NCI-H187 (cell line): Measurements from ENCODE around the gene PRRC2A.

Experiments used
- DNase-seq, 2 experiments: peaks; one replicate each; lab custom pipeline; 2025; lab: John Stamatoyannopoulos, UW

The PRRC2A gene

GRCh38 chr6:31652925-31653724 lies 32.6 kb downstream of the PRRC2A start:
- peak in 1 of 2 experiments; percentile 90 for DNase-seq

GRCh38 chr6:31654574-31655348 lies 34.2 kb downstream of the PRRC2A start:
- no peak for DNase-seq

- no peak for DNase-seq
Observed at GRCh38 chr6:31655349-31656237, 35.1 kb downstream of the PRRC2A start, which contains the start of gene APOM. TSS of gene APOM (plus strand) at chr6:31655894. CDS start at chr6:31655967, 73 bp downstream.

GRCh38 chr6:31657406-31658157 lies 37.1 kb downstream of the PRRC2A start:
- no peak for DNase-seq

- no peak for DNase-seq
Observed at GRCh38 chr6:31658158-31658688, 37.7 kb downstream of the PRRC2A start.

GRCh38 chr6:31658983-31659648 lies 38.6 kb downstream of the PRRC2A start:
- DNase-seq, result no peak

GRCh38 chr6:31659649-31660380 lies 39.3 kb downstream of the PRRC2A start:
- DNase-seq, result no peak

GRCh38 chr6:31660381-31661261 lies 40.1 kb downstream of the PRRC2A start, which contains the start of gene C6orf47:
TSS of gene C6orf47 (minus strand) at chr6:31660778. CDS start at chr6:31659947, 831 bp downstream.
- DNase-seq, result peak; percentile 43 to 76

- no peak for DNase-seq
Observed at GRCh38 chr6:31661262-31662123, 41.0 kb downstream of the PRRC2A start.

GRCh38 chr6:31662124-31662723 lies 41.7 kb downstream of the PRRC2A start:
- no peak for DNase-seq

- DNase-seq, result no peak
Observed at GRCh38 chr6:31663126-31663960, 42.8 kb downstream of the PRRC2A start.

GRCh38 chr6:31663961-31664789 lies 43.7 kb downstream of the PRRC2A start:
- DNase-seq, result no peak

GRCh38 chr6:31664790-31665500 lies 44.4 kb downstream of the PRRC2A start, which contains the start of gene GPANK1:
TSS of gene GPANK1 (minus strand) at chr6:31664997. CDS start at chr6:31664478, 519 bp downstream.
- peak; percentile 59 to 71 for DNase-seq

- peak; percentile 84 to 95 for DNase-seq
Observed at GRCh38 chr6:31665501-31666336, 45.2 kb downstream of the PRRC2A start, which contains the start of gene CSNK2B. TSS of gene CSNK2B (plus strand) at chr6:31666080. CDS start at chr6:31666832, 752 bp downstream.
